ENCODE results near the gene PLCH1.
A peak's percentile ranks its signal among the peaks of the same experiment; 100 is the strongest.

Gene PLCH1

GRCh38 chr3:155604967-155605366 is 139.9 kb downstream of the PLCH1 start:
- DNase-seq: no peak

- no peak for DNase-seq
These were observed 140.7 kb downstream of the PLCH1 start for GRCh38 chr3:155604126-155604525.

- no peak for DNase-seq
These were observed 141.6 kb downstream of the PLCH1 start for GRCh38 chr3:155603302-155603701.

GRCh38 chr3:155602307-155602706 is 142.6 kb downstream of the PLCH1 start:
- DNase-seq: no peak

- no peak for DNase-seq
These were observed 146.2 kb downstream of the PLCH1 start for GRCh38 chr3:155598671-155599070.

GRCh38 chr3:155596615-155597014 is 148.3 kb downstream of the PLCH1 start:
- DNase-seq: no peak

GRCh38 chr3:155595371-155595770 is 149.5 kb downstream of the PLCH1 start:
- no peak for DNase-seq

- no peak for DNase-seq
These were observed 150.2 kb downstream of the PLCH1 start for GRCh38 chr3:155594526-155595187.

GRCh38 chr3:155587581-155587980 is 157.3 kb downstream of the PLCH1 start:
- no peak for DNase-seq

GRCh38 chr3:155585384-155585783 is 159.5 kb downstream of the PLCH1 start:
- peak; percentile 2 for DNase-seq

- no peak for DNase-seq
These were observed 163.3 kb downstream of the PLCH1 start for GRCh38 chr3:155581579-155581978.

- no peak for DNase-seq
These were observed 172.8 kb downstream of the PLCH1 start for GRCh38 chr3:155572085-155572484.

- no peak for DNase-seq
These were observed 176.6 kb downstream of the PLCH1 start for GRCh38 chr3:155568295-155568694.

GRCh38 chr3:155560594-155560993 is 184.3 kb downstream of the PLCH1 start:
- DNase-seq: peak; percentile 49

GRCh38 chr3:155560135-155560534 is 184.7 kb downstream of the PLCH1 start:
- no peak for DNase-seq

- DNase-seq: peak; percentile 17
These were observed 188.3 kb downstream of the PLCH1 start for GRCh38 chr3:155556531-155556930.

GRCh38 chr3:155555479-155556060 is 189.3 kb downstream of the PLCH1 start:
- no peak for DNase-seq

GRCh38 chr3:155554777-155555451 is 190.0 kb downstream of the PLCH1 start:
- no peak for DNase-seq

GRCh38 chr3:155553780-155554179 is 191.1 kb downstream of the PLCH1 start:
- no peak for DNase-seq

- DNase-seq: no peak
These were observed 191.5 kb downstream of the PLCH1 start for GRCh38 chr3:155553326-155553725.

GRCh38 chr3:155550391-155550790 is 194.5 kb downstream of the PLCH1 start:
- no peak for DNase-seq

- DNase-seq: no peak
These were observed 195.8 kb downstream of the PLCH1 start for GRCh38 chr3:155549087-155549486.

GRCh38 chr3:155548195-155548594 is 196.7 kb downstream of the PLCH1 start:
- peak; percentile 56 for DNase-seq

- DNase-seq: no peak
These were observed 209.8 kb downstream of the PLCH1 start for GRCh38 chr3:155535098-155535497.

Data from fibroblast of skin of back (primary cell).